Tibial nerve (tissue), 4 donors: ENCODE measurements around the gene NARS2. TPM values are rescaled to one million over a fixed set of nuclear protein-coding genes. Genes with fewer than 3 reads are reported as not detected.
"Not testable (repeated sequence)": the region's sequence is repeated elsewhere in the genome, so short reads cannot be mapped to it uniquely, and the experiment has no call there.

ENCODE experiments used
- DNase-seq, 2 donors: peaks; one replicate each; pipeline ENCODE4 v3.0.0-alpha.2; 2019; ENCODE audit warnings: low spot score in 2 of 2
- H3K27ac ChIP-seq, 4 donors: fragments of 200-600 bp; sonication (generic) in 3 of 4; one replicate each; pipeline ENCODE4 v1.5.1; 2017 to 2019; ENCODE audit warnings: mild to moderate bottlenecking in 1 of 4
- H3K27me3 ChIP-seq, 2 donors: fragments of 200-600 bp; sonication (generic) in 1 of 2; one replicate each; pipeline versions ENCODE4 v1.5.1 to v1.6.0; 2017 to 2019
- H3K36me3 ChIP-seq, 3 donors: fragments of 200-600 bp; sonication (generic); one replicate each; pipeline ENCODE4 v1.5.1; 2018 to 2019
- H3K4me1 ChIP-seq, 4 donors: fragments of 200-600 bp; sonication (generic) in 3 of 4; one replicate each; pipeline ENCODE4 v1.5.1; 2017 to 2019
- H3K4me3 ChIP-seq, 4 donors: fragments of 200-600 bp; sonication (generic) in 3 of 4; one replicate each; pipeline ENCODE4 v1.5.1; 2017 to 2019; ENCODE audit warnings: mild to moderate bottlenecking in 1 of 4, moderate library complexity in 1 of 4
- H3K9me3 ChIP-seq, 4 donors: fragments of 200-600 bp; sonication (generic) in 3 of 4; one replicate each; pipeline ENCODE4 v1.5.1; 2017 to 2019
- EP300 ChIP-seq, 2 donors: sonication (generic); formaldehyde crosslinking; IDR thresholded peaks; one replicate each; pipeline ENCODE4 v1.6.1; 2017; ENCODE audit warnings: antibody characterized with exemption in 2 of 2, mild to moderate bottlenecking in 1 of 2
- POLR2A ChIP-seq, 2 donors: fragments of 450-650 bp; IDR thresholded peaks; one replicate each; pipeline ENCODE4 v1.6.1; 2017; ENCODE audit warnings: antibody characterized with exemption in 2 of 2, mild to moderate bottlenecking in 2 of 2, moderate library complexity in 2 of 2
- WGBS, 2 donors: methylation state at CpG; one replicate each; pipeline ENCODE4 v1.1.5; 2018; 5-methylcytosine and 5-hydroxymethylcytosine counted together
- total RNA-seq, 4 donors: library from RNA; depleted of rRNA; stranded (reverse); fragments of >200 nt; gene quantifications; one replicate each; pipeline ENCODE4 v1.1.0, GENCODE V29; 2016
- TF ChIP-seq, protein P1 (sequence below), 5 experiments: fragments of 200-600 bp in 3 of 5; fragments of 450-650 bp in 2 of 5; sonication (generic) in 3 of 5; IDR thresholded peaks; one replicate each; pipeline ENCODE4 v1.5.1; 2016 to 2019; ENCODE audit warnings: antibody characterized with exemption in 5 of 5, mild to moderate bottlenecking in 3 of 5, moderate library complexity in 2 of 5

NARS2 gene
- total RNA-seq, 4 donors from 2014 or later = 16.5 to 23.8 (median 19.2) TPM

DNA sequence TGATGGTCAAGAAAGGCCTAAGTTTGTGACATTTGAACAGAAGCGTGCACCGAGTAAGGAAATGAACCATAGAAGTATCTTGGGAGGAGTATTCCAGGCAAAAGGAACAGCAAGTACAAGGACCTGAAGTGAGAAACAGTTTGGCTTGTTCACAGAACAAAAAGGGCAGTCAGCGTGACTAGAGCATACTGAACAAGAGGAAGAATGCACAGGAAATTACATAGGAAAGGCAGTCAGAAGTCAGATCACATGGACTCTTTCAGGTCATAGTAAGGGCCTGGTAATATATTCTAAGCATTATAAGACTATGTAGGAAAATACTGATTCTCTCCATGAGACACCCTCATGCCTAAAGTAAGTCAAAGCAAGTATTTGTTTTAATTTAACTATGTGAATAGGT is 104.8 kb downstream of the NARS2 start:
- no peak overlapping the region for H3K4me3 ChIP-seq
- no peak overlapping the region for H3K27ac ChIP-seq
- peaks cover 0 to 3% (median 0%) of the 10 kb centered on the region in 4 donors for H3K4me1 ChIP-seq
- H3K9me3 ChIP-seq = no peaks in the 10 kb centered on the region
- no peaks in the 10 kb centered on the region for H3K27me3 ChIP-seq
- 76 to 79% methylated on average over 3 of the region's 3 CpGs for WGBS, 2 donors
- DNase-seq = no peak
- peaks cover 0 to 24% (median 0%) of the 10 kb centered on the region in 3 donors for H3K36me3 ChIP-seq
- TF ChIP-seq POLR2A (IDR thresholded peaks at IDR 0.05) (no peak), EP300 (IDR thresholded peaks at IDR 0.05) (peak in 1 of 2 donors; percentile 10)

DNA sequence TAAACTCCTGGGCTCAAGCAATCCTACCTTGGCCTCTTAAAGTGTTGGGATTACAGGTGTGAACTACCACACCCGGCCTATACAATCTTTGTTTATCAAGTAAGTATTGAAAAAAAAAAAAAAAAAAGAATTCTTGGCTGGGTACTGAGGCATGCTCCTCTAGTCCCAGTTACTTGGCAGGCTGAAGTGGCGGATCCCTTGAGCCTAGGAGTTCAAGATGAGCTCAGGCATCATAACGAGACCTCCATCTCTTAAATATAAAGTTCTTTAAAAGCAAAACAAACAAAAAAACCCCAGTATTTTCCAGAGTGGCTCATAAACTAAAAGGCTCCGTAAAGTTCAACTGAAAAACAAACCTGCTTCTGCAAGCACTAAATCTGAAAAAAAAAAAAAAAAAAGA is 106.7 kb downstream of the NARS2 start:
- Histone ChIP-seq H3K9me3 (no peaks in the 10 kb centered on the region), H3K27ac (no peak overlapping the region), H3K4me1 (peaks cover 0 to 6% (median 0%) of the 10 kb centered on the region in 4 donors), H3K27me3 (no peaks in the 10 kb centered on the region), H3K4me3 (no peak overlapping the region), H3K36me3 (peaks cover 0 to 38% (median 0%) of the 10 kb centered on the region in 3 donors)
- 70 to 76% methylated on average over 4 of the region's 4 CpGs for WGBS, 2 donors
- TF ChIP-seq, protein P1, sequence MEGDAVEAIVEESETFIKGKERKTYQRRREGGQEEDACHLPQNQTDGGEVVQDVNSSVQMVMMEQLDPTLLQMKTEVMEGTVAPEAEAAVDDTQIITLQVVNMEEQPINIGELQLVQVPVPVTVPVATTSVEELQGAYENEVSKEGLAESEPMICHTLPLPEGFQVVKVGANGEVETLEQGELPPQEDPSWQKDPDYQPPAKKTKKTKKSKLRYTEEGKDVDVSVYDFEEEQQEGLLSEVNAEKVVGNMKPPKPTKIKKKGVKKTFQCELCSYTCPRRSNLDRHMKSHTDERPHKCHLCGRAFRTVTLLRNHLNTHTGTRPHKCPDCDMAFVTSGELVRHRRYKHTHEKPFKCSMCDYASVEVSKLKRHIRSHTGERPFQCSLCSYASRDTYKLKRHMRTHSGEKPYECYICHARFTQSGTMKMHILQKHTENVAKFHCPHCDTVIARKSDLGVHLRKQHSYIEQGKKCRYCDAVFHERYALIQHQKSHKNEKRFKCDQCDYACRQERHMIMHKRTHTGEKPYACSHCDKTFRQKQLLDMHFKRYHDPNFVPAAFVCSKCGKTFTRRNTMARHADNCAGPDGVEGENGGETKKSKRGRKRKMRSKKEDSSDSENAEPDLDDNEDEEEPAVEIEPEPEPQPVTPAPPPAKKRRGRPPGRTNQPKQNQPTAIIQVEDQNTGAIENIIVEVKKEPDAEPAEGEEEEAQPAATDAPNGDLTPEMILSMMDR (IDR thresholded peaks at IDR 0.05) = no peak
- TF ChIP-seq EP300 (IDR thresholded peaks at IDR 0.05) = no peak
- TF ChIP-seq POLR2A (IDR thresholded peaks at IDR 0.05) = no peak
- DNase-seq = no peak

DNA sequence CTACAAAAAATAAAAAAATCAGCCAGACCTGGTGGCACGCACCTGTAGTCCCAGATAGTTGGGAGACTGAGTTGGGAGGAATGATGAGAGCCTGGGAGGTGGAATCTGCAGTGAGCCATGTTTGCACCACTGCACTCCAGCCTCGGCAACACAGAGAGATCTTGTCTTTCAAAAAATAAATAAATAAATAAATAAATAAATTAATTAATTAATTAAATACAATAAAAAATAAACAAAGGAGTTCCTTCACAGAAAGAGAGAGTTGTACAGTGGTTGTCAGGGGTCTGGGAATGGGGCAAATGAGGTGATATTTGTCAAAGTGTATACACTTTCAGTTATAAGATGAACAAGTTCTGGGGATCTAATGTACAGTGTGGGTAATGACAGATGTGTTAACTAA is 107.3 kb downstream of the NARS2 start:
- WGBS, 2 donors = 76 to 78% methylated on average over 2 of the region's 2 CpGs
- no peak for TF ChIP-seq EP300 (IDR thresholded peaks at IDR 0.05)
- TF ChIP-seq POLR2A (IDR thresholded peaks at IDR 0.05) = no peak
- TF ChIP-seq, protein P1 (IDR thresholded peaks at IDR 0.05) = no peak
- Histone ChIP-seq H3K27me3 (no peaks in the 10 kb centered on the region), H3K36me3 (peaks cover 0 to 37% (median 0%) of the 10 kb centered on the region in 3 donors), H3K4me3 (no peak overlapping the region), H3K27ac (no peak overlapping the region), H3K9me3 (no peaks in the 10 kb centered on the region), H3K4me1 (peaks cover 0 to 6% (median 0%) of the 10 kb centered on the region in 4 donors)
- no peak for DNase-seq

DNA sequence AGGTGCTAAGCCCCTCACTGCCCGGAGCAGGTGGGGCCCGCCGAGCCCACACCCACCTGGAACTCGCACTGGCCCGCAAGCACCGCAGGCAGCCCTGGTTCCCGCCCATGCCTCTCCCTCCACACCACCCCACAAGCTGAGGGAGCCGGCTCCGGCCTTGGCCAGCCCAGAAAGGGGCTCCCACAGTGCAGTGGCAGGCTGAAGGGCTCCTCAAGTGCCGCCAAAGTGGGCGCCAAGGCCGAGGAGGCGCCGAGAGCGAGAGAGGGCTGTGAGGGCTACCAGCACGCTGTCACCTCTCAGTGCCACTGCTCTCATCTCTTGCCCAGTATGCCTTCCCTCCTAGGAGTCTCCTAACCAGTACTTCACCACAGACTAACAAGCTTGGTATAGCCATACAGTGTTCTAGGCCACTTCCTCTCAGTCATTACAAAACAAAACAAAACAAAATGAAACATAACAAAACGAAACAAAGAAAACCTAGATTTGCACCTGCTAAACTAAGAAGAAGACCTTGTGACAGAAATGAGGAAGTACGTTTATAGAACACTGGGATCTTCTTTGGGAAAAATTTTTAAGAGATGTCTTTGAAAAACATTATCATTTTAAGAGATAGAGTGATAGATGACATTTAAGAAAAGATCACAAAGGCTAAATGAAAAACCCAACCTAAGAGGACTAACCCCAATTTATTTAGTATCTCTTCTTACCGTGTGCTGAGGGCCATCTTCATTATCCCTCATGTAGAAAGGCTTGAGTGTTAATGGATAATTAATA is 109.3 kb downstream of the NARS2 start:
- Histone ChIP-seq H3K4me1 (peaks cover 0 to 6% (median 0%) of the 10 kb centered on the region in 4 donors), H3K27me3 (no peaks in the 10 kb centered on the region), H3K27ac (peak overlapping the region in 1 of 4 donors; percentile 69), H3K36me3 (peaks cover 0 to 52% (median 0%) of the 10 kb centered on the region in 3 donors), H3K4me3 (no peak overlapping the region), H3K9me3 (no peaks in the 10 kb centered on the region)
- no peak for DNase-seq
- WGBS, 2 donors = 82 to 96% methylated on average over 16 to 19 of the region's 19 CpGs
- TF ChIP-seq EP300 (IDR thresholded peaks at IDR 0.05) (no peak), POLR2A (IDR thresholded peaks at IDR 0.05) (no peak)
- TF ChIP-seq, protein P1 (IDR thresholded peaks at IDR 0.05) = no peak

DNA sequence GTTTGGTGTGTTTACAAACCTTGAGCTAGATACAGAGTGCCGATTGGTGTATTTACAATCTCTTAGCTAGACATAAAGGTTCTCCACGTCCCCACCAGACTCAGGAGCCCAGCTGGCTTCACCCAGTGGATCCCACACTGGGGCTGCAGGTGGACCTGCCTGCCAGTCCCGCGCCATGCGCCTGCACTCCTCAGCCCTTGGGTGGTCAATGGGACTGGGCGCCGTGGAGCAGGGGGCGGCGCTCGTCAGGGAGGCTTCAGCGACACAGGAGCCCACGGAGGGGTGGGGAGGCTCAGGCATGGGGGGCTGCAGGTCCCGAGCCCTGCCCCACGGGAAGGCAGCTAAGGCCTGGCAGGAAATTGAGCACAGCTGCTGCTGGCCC is 109.9 kb downstream of the NARS2 start:
- not testable (repeated sequence) for H3K27me3 ChIP-seq, H3K4me1 ChIP-seq, H3K9me3 ChIP-seq, DNase-seq, H3K4me3 ChIP-seq
- peaks cover 0 to 58% (median 0%) of the 10 kb centered on the region in 3 donors for H3K36me3 ChIP-seq
- WGBS, 2 donors = 90 to 95% methylated on average over 13 to 14 of the region's 14 CpGs
- H3K27ac ChIP-seq = peak overlapping the region in 1 of 4 donors; percentile 69

DNA sequence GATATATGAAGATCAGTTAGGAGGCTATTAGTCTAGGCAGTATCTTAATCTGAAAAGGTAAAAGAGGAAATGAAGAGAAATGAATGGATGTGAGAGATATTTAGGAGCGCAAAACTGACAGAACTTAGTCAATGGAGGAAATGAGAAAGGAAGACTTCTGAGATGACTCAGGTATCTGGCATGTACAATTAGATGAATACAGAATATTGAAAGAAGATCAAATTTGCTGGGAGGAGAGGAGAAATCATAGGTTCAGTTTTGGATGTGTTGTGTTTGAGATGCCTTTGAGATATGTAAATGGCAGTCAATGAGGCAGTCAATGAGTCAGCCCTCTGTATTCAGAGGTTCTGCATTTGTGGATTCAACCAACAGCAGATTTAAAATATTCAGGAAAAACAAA is 114.2 kb downstream of the NARS2 start:
- TF ChIP-seq, protein P1 (IDR thresholded peaks at IDR 0.05) = no peak
- TF ChIP-seq POLR2A (IDR thresholded peaks at IDR 0.05) = no peak
- no peak for TF ChIP-seq EP300 (IDR thresholded peaks at IDR 0.05)
- WGBS, 2 donors = 100% methylated on average over 1 of the region's 1 CpG
- H3K27ac ChIP-seq = no peak overlapping the region
- DNase-seq = no peak
- H3K36me3 ChIP-seq = peaks cover 0 to 67% (median 0%) of the 10 kb centered on the region in 3 donors
- peaks cover 0 to 6% (median 0%) of the 10 kb centered on the region in 4 donors for H3K4me1 ChIP-seq
- no peaks in the 10 kb centered on the region for H3K27me3 ChIP-seq
- H3K4me3 ChIP-seq = no peak overlapping the region
- no peaks in the 10 kb centered on the region for H3K9me3 ChIP-seq
